Erythroblast (primary cell): ENCODE results near the gene NHEJ1.

Experiments used
- GATA1 ChIP-seq: IDR thresholded peaks from 2 replicates; pipeline ENCODE4 v1.6.1; 2011; ENCODE audit warnings: low read depth, mild to moderate bottlenecking, control low read depth, low read length, moderate library complexity
- POLR2A ChIP-seq: IDR thresholded peaks from 2 replicates; pipeline ENCODE4 v1.6.1; 2011; ENCODE audit warnings: mild to moderate bottlenecking, low read length

- TF ChIP-seq POLR2A (no peak), GATA1 (no peak)
Observed at GRCh38 chr2:219158025-219158424, 2.6 kb downstream of the NHEJ1 start.
